Lower leg skin (tissue), 3 donors: ENCODE results near the gene CDKN2A.

Source experiments
- POLR2A ChIP-seq, 2 donors: fragments of 450-650 bp; IDR thresholded peaks; one replicate each; pipeline ENCODE4 v1.6.1; 2016 to 2017; ENCODE audit warnings: antibody characterized with exemption in 2 of 2, mild to moderate bottlenecking in 1 of 2, moderate library complexity in 1 of 2
- TF ChIP-seq, protein P1 (sequence below), 3 donors: fragments of 450-650 bp; IDR thresholded peaks; one replicate each; pipeline ENCODE4 v1.5.1; 2016; ENCODE audit warnings: antibody characterized with exemption in 3 of 3, mild to moderate bottlenecking in 3 of 3, moderate library complexity in 2 of 3

DNA sequence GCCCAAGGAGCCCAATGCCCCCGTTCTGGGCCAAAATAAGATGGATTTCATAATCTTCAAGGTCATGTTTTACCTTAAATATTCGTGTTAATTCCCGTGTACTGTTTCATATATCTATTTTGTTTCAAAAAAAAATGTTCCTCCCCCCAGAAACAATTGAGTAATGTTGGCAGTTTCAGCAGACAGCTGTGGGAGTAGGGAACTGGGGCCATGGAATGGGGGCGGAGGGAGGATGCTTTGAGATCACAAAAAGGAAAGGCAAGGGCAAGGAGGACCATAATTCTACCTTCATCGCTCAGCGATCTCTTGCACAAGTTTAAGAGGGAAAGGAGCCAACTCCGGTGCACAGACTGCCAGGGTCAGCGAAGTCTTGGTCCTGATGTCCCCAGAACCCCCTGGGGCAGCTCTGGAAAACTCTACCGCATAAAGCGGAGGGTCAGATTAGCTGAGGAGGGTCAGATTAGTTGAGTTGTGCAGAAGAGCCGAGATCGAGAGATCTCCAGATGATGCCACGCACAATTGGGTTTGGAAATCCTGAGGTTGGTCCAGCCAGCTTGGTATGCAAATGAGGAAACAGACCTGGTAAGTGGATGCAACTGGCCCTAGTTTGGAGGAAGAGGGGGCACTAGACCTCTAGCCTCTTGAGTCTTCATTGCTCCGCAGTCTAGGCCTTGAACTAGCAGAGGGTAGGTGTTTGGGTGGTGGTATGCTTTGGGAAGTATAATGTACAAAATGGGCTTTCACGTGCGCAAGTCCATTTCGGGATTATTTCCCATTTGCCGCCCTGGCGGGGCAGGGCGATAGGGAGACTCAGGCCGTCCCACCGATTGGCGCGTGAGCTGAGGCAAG is 24.0 kb downstream of the CDKN2A start:
- no peak for TF ChIP-seq POLR2A (IDR thresholded peaks at IDR 0.05)
- TF ChIP-seq, protein P1, sequence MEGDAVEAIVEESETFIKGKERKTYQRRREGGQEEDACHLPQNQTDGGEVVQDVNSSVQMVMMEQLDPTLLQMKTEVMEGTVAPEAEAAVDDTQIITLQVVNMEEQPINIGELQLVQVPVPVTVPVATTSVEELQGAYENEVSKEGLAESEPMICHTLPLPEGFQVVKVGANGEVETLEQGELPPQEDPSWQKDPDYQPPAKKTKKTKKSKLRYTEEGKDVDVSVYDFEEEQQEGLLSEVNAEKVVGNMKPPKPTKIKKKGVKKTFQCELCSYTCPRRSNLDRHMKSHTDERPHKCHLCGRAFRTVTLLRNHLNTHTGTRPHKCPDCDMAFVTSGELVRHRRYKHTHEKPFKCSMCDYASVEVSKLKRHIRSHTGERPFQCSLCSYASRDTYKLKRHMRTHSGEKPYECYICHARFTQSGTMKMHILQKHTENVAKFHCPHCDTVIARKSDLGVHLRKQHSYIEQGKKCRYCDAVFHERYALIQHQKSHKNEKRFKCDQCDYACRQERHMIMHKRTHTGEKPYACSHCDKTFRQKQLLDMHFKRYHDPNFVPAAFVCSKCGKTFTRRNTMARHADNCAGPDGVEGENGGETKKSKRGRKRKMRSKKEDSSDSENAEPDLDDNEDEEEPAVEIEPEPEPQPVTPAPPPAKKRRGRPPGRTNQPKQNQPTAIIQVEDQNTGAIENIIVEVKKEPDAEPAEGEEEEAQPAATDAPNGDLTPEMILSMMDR (IDR thresholded peaks at IDR 0.05), result no peak
